Subcutaneous adipose tissue (tissue), 4 donors: ENCODE measurements around the gene MVK. TPM values are rescaled to one million over a fixed set of nuclear protein-coding genes. Genes with fewer than 3 reads are reported as not detected.

Experiments used
- total RNA-seq, 4 donors: library from RNA; depleted of rRNA; stranded (reverse); fragments of >200 nt; gene quantifications; one replicate each; pipeline ENCODE4 v1.1.0, GENCODE V29; 2016
- TF ChIP-seq, protein P1 (sequence below): fragments of 450-650 bp; IDR thresholded peaks from one replicate; pipeline ENCODE4 v1.5.1; 2016; ENCODE audit warnings: low read depth, mild to moderate bottlenecking, control low read depth, antibody characterized with exemption, moderate library complexity

MVK gene
- total RNA-seq, 4 donors from 2014 or later, result 5.4 to 15.1 (median 11.5) TPM

DNA sequence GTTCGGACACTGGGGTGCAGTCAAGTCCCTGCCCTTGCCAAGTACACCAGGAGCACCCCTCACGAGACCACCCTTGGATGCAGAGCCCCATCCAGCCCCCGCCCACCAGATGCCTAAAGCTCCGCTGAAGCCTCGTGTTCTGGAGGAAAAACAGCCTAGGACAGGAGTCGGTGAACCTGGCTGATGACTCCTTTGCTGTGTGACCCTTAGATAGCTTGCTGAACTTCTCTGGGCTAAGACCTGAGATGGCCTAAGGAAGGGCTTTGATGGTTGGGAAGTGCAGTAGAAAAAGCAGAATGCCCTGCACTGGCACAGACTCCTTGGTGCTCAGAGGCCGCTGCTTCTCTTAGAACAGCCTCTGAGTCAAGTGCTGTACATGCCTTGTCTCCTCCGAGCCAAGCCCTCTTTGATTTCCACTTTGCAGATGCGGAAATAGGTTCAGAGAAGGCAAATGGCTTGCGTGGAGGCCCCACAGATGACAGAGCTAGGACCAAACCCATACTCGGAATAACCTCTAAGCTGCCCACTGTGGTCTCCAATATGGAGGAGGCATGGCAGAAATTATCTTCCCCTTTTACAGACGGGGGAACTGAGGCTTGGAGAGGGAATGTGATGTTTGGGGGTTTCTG is 52.3 kb downstream of the MVK start:
- TF ChIP-seq, protein P1, sequence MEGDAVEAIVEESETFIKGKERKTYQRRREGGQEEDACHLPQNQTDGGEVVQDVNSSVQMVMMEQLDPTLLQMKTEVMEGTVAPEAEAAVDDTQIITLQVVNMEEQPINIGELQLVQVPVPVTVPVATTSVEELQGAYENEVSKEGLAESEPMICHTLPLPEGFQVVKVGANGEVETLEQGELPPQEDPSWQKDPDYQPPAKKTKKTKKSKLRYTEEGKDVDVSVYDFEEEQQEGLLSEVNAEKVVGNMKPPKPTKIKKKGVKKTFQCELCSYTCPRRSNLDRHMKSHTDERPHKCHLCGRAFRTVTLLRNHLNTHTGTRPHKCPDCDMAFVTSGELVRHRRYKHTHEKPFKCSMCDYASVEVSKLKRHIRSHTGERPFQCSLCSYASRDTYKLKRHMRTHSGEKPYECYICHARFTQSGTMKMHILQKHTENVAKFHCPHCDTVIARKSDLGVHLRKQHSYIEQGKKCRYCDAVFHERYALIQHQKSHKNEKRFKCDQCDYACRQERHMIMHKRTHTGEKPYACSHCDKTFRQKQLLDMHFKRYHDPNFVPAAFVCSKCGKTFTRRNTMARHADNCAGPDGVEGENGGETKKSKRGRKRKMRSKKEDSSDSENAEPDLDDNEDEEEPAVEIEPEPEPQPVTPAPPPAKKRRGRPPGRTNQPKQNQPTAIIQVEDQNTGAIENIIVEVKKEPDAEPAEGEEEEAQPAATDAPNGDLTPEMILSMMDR, result no peak

DNA sequence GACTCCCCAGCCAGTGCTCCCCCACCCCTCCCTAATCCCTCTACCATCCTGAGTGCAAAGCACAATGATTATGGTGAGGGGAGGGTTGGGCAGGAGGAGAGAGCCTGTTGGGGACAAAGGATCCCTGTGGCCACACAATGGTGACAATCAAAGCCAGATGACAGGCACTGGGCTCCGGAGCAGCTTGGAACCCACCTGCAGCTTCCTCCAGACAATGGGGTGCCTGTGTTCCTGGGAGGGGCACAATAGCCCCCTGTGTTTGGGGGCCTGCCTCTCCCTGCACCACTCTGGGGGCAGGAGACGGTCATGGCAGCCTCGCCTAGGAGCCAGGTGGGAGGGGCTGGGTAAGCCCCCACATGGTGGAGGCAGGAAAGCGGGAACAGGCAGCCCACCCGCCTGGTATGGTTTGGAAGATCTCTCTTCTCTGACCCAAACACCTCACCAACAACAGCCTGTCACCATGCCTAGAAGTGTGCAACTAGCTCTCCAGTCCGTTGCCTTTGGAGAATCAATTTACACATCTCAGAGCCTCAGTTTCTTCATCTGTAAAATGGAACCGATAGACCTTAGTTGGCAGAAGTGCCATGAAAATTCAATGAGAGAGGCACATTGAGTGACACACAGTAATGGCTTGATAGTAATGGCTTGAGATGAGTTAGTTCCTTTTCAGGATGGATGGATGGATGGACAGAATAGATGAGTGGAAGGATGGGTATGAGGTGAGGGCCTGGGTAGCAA is 53.0 kb downstream of the MVK start:
- TF ChIP-seq, protein P1, result no peak

DNA sequence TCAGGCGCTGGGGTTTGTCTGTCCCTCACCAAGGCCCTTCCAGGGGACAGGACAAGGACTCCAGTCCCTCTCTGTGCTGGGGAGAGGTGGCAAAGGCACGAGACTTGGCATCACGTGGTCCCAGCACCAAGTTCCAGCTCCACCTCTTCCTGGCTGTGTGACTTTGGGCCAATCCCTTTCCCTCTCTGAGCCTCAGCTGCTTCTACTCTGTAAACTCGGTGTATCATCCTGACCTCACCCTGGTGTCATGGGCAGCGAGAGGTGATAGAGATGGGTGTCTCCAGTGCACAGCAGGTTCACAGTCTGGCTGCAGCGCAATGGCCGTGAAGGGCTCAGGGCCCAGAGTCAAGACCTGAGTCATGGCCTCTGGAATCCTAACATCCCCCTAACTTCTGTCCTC is 54.0 kb downstream of the MVK start:
- TF ChIP-seq, protein P1, result no peak

DNA sequence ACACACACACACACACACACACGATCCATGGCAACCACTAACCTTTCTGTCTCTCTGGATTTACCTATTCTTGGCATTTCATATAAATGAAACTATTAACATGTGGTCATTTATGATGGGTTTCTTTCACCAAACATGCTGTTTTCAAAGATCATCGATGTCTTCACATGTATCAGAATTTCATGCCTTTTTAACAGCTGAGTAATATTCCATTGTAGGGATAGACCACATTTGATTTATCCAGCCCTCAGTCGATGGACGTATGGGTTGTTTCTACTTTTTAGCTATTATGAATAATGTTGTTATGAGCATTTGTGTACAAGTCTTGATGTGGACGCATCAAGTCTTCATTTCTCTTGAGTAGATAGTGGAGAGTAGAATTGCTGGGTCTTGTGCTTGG is 56.5 kb downstream of the MVK start:
- TF ChIP-seq, protein P1, result no peak

DNA sequence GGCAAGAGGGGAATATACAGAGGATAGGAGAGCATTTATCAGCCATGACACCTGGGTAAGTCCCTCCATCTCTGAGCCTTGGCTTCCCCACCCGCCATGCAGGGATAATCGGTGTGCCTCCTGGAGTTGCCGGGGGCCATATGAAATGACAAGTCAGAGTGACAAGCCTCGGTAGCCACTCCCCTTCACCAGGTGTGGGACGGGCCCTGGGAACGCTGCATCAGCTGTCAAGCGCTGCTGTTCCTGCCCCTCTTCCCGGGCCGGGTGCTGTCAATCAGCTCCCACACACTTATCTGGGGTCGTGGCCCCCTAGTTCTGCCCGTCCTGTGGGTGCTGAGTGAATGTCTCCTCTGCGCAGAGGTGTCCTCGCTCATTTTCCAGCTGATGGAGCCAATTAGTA is 57.2 kb downstream of the MVK start:
- TF ChIP-seq, protein P1, result no peak

DNA sequence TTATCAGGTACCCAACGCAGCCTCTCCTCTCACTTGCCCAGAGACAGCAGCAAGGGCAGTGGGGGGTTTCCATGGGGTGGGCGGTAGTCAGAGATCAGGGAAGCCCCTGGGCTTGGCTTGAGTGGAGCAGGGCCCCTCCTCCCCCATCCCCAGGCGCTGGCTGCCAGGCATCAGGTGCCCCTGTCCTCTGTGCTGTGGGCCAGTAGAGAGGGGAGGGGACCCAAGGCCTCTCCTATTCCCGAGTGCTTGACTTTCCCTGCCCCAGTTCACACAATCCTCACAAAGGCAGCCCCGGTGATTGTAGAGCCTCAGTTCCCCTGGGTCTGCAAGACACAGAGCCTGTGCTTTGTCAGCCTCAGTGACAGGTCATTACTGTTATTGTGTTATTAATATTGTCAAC is 57.7 kb downstream of the MVK start:
- TF ChIP-seq, protein P1, result no peak

DNA sequence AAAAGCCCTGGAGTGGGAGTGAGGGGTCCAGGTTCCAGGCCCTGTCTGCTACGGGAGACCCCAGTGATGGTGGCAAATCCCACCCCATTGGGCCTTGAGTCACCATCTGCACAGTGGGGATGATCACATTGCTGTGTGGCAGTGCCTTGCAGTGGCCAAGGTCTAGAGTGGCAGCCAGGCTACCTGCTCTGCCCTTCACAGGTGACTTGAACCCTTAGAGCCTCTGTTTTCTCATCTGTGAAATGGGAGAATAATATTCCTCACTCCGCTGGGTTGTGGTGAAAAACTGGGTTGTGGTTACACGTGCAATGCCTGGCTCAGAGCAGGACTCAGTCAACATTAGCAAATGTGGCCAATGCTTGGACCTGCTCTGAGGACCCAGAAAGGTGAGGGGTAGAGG is 58.2 kb downstream of the MVK start:
- TF ChIP-seq, protein P1, result no peak
